ENCODE data around the gene ACTC1.

Gene ACTC1

GRCh38 chr15:34799149-34800101 is 4.1 kb upstream of the ACTC1 start:
- DNase-seq, result peak in 4 of 14 donors; percentile 0 to 86 (median 11)

- no peak for DNase-seq
Observed at GRCh38 chr15:34796847-34797435, 1.6 kb upstream of the ACTC1 start.

- DNase-seq, result no peak
Observed at GRCh38 chr15:34794590-34795206, 651 bp downstream of the ACTC1 start.

- DNase-seq, result no peak
Observed at GRCh38 chr15:34793901-34794300, 1.4 kb downstream of the ACTC1 start.

GRCh38 chr15:34793071-34793470 is 2.3 kb downstream of the ACTC1 start:
- DNase-seq, result no peak

GRCh38 chr15:34791701-34792100 is 3.6 kb downstream of the ACTC1 start:
- no peak for DNase-seq

- no peak for DNase-seq
Observed at GRCh38 chr15:34790121-34790520, 5.2 kb downstream of the ACTC1 start.

GRCh38 chr15:34789326-34789725 is 6.0 kb downstream of the ACTC1 start:
- DNase-seq, result no peak

GRCh38 chr15:34786206-34786605 is 9.1 kb downstream of the ACTC1 start:
- no peak for DNase-seq

GRCh38 chr15:34783991-34784390 is 11.4 kb downstream of the ACTC1 start:
- no peak for DNase-seq

- DNase-seq, result no peak
Observed at GRCh38 chr15:34783431-34783830, 11.9 kb downstream of the ACTC1 start.

GRCh38 chr15:34782901-34783300 is 12.4 kb downstream of the ACTC1 start:
- no peak for DNase-seq

GRCh38 chr15:34780725-34781124 is 14.6 kb downstream of the ACTC1 start:
- DNase-seq, result no peak

GRCh38 chr15:34776606-34777105 is 18.7 kb downstream of the ACTC1 start:
- no peak for DNase-seq

- no peak for DNase-seq
Observed at GRCh38 chr15:34773917-34774316, 21.4 kb downstream of the ACTC1 start.

- DNase-seq, result no peak
Observed at GRCh38 chr15:34773013-34773412, 22.3 kb downstream of the ACTC1 start.

GRCh38 chr15:34772312-34772711 is 23.0 kb downstream of the ACTC1 start:
- no peak for DNase-seq

GRCh38 chr15:34769711-34770110 is 25.6 kb downstream of the ACTC1 start:
- DNase-seq, result no peak

GRCh38 chr15:34768530-34768929 is 26.8 kb downstream of the ACTC1 start:
- no peak for DNase-seq

GRCh38 chr15:34765741-34766140 is 29.6 kb downstream of the ACTC1 start:
- no peak for DNase-seq

- DNase-seq, result no peak
Observed at GRCh38 chr15:34760909-34761308, 34.4 kb downstream of the ACTC1 start.

GRCh38 chr15:34759992-34760391 is 35.4 kb downstream of the ACTC1 start:
- no peak for DNase-seq

- no peak for DNase-seq
Observed at GRCh38 chr15:34759347-34759746, 36.0 kb downstream of the ACTC1 start.
